ENCODE data around the gene GUCA1A.

GUCA1A gene

DNA sequence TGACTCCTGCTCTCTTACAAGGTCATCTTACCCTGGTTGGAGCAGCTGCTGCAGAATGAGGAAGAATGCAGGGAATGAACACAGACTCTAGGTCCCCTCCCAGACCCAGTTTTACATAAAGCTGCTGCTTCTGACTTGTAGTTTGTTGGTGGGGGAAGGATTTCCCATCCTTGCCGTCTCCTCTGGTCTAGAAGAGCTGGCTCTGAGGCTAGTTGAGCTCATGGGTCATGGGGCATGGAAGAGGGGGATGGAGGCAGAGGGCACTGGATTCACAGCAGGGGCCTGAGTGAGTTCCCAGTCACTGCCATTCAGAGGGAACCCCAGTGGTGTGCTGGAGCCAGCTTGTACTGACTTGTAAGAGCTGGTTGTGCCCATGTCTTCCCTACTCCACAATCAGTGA lies 9.2 kb upstream of the GUCA1A start:
- TF ChIP-seq, protein P1, sequence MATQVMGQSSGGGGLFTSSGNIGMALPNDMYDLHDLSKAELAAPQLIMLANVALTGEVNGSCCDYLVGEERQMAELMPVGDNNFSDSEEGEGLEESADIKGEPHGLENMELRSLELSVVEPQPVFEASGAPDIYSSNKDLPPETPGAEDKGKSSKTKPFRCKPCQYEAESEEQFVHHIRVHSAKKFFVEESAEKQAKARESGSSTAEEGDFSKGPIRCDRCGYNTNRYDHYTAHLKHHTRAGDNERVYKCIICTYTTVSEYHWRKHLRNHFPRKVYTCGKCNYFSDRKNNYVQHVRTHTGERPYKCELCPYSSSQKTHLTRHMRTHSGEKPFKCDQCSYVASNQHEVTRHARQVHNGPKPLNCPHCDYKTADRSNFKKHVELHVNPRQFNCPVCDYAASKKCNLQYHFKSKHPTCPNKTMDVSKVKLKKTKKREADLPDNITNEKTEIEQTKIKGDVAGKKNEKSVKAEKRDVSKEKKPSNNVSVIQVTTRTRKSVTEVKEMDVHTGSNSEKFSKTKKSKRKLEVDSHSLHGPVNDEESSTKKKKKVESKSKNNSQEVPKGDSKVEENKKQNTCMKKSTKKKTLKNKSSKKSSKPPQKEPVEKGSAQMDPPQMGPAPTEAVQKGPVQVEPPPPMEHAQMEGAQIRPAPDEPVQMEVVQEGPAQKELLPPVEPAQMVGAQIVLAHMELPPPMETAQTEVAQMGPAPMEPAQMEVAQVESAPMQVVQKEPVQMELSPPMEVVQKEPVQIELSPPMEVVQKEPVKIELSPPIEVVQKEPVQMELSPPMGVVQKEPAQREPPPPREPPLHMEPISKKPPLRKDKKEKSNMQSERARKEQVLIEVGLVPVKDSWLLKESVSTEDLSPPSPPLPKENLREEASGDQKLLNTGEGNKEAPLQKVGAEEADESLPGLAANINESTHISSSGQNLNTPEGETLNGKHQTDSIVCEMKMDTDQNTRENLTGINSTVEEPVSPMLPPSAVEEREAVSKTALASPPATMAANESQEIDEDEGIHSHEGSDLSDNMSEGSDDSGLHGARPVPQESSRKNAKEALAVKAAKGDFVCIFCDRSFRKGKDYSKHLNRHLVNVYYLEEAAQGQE (IDR thresholded peaks at IDR 0.05; ENCODE audit: insufficient read depth in 1 of 2, low read depth in 2 of 2, low read length in 2 of 2), result no peak
- TF ChIP-seq SIN3A (IDR thresholded peaks at IDR 0.05; ENCODE audit: borderline replicate concordance, insufficient read depth, low read length), result no peak
- no peak for TF ChIP-seq TAF1 (IDR thresholded peaks at IDR 0.05; ENCODE audit: borderline replicate concordance, insufficient read depth, low read length)
- TF ChIP-seq FOXP2 (optimal IDR thresholded peaks at IDR 0.05; ENCODE audit: borderline replicate concordance, extremely low read depth, extremely low read length, insufficient read depth), result no peak
- no peak for TF ChIP-seq POLR2AphosphoS5 (IDR thresholded peaks at IDR 0.05; ENCODE audit: low read depth, low read length)

DNA sequence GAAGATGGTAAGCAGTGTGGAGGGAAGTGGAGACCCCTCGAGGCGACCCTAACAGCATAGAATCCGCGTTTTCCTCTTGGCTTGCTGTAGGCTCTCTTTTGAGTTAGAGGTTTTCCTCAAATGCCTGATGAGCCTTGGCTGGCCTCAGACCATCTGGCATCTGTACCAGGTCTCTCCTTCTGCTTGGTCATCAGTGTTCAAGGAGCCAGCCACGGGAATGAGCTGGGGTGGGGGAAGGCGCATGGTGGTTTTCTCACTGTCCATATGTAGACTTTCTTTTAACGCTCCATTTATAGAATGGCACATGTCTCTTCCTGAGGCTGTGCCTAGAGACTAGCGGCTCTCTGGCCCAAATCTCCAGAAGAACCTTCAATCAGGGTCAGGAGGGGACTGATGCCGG lies 8.1 kb upstream of the GUCA1A start:
- TF ChIP-seq TAF1 (IDR thresholded peaks at IDR 0.05; ENCODE audit: borderline replicate concordance, insufficient read depth, low read length) (no peak), SIN3A (IDR thresholded peaks at IDR 0.05; ENCODE audit: borderline replicate concordance, insufficient read depth, low read length) (no peak), FOXP2 (optimal IDR thresholded peaks at IDR 0.05; ENCODE audit: borderline replicate concordance, extremely low read depth, extremely low read length, insufficient read depth) (no peak), POLR2AphosphoS5 (IDR thresholded peaks at IDR 0.05; ENCODE audit: low read depth, low read length) (no peak)
- TF ChIP-seq, protein P1 (IDR thresholded peaks at IDR 0.05; ENCODE audit: insufficient read depth in 1 of 2, low read depth in 2 of 2, low read length in 2 of 2), result no peak

DNA sequence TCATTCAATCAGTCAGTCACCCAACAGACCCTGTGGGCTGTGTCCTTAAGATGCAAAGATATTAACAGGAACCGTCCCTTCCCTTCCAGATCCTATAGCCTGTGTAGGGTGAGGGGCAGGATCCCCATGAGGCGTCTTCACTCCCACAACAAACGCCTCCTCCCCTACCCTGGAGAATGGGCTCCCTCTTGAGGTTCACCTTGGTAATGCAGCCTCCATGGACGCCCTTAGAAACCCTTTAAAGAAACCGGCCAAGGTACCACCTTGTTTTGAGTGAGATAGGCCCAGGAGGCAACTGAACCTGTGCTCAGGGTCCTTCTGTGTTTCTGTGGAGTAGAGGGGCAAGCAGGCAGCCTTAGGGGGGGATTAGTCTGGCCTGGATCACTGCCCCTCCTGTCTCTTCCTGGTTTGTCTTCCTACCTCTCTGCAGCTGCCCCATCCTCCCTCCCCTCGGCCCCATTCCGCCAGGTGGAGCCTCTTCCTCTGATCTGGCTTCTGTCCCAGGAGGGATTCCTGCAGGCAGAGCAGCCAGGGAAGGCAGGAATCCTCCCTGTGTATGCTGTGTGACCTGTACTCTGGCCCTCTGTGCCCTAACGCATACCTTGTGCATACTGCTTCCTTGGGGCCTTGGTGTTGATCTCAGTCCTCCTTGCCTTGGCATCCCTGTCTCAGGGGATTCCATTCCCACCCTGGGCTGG lies 6.6 kb upstream of the GUCA1A start:
- TF ChIP-seq, protein P1 (IDR thresholded peaks at IDR 0.05; ENCODE audit: insufficient read depth in 1 of 2, low read depth in 2 of 2, low read length in 2 of 2), result no peak
- TF ChIP-seq POLR2AphosphoS5 (IDR thresholded peaks at IDR 0.05; ENCODE audit: low read depth, low read length) (no peak), FOXP2 (optimal IDR thresholded peaks at IDR 0.05; ENCODE audit: borderline replicate concordance, extremely low read depth, extremely low read length, insufficient read depth) (no peak), TAF1 (IDR thresholded peaks at IDR 0.05; ENCODE audit: borderline replicate concordance, insufficient read depth, low read length) (no peak), SIN3A (IDR thresholded peaks at IDR 0.05; ENCODE audit: borderline replicate concordance, insufficient read depth, low read length) (no peak)

DNA sequence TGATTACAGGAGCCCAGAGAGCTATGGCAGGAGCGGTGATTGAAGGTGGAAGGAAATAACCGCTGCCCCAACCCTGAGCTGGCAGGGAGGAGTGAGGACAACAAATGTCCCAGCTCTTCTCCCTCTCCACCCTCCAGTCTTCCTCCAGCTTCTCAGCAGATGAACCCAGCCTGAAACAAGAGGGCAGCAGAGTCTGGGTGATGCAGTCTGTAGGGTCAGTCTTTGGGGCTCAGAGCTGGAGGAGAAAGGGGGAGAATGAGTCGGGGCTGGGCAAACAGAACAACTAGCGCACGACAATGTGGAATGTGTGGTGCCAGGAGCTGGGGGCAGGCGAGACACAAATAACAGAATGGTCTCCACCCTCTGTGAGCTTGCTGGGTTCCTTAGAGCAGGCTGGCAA lies 4.5 kb upstream of the GUCA1A start:
- TF ChIP-seq SIN3A (IDR thresholded peaks at IDR 0.05; ENCODE audit: borderline replicate concordance, insufficient read depth, low read length) (no peak), FOXP2 (optimal IDR thresholded peaks at IDR 0.05; ENCODE audit: borderline replicate concordance, extremely low read depth, extremely low read length, insufficient read depth) (no peak), TAF1 (IDR thresholded peaks at IDR 0.05; ENCODE audit: borderline replicate concordance, insufficient read depth, low read length) (no peak), POLR2AphosphoS5 (IDR thresholded peaks at IDR 0.05; ENCODE audit: low read depth, low read length) (no peak)
- TF ChIP-seq, protein P1 (IDR thresholded peaks at IDR 0.05; ENCODE audit: insufficient read depth in 1 of 2, low read depth in 2 of 2, low read length in 2 of 2), result no peak

All from PFSK-1 (cell line).